ENCODE results near the gene ENTREP3. TPM values are rescaled to one million over a fixed set of nuclear protein-coding genes. Genes with fewer than 3 reads are reported as not detected.

Gene ENTREP3, protein sequence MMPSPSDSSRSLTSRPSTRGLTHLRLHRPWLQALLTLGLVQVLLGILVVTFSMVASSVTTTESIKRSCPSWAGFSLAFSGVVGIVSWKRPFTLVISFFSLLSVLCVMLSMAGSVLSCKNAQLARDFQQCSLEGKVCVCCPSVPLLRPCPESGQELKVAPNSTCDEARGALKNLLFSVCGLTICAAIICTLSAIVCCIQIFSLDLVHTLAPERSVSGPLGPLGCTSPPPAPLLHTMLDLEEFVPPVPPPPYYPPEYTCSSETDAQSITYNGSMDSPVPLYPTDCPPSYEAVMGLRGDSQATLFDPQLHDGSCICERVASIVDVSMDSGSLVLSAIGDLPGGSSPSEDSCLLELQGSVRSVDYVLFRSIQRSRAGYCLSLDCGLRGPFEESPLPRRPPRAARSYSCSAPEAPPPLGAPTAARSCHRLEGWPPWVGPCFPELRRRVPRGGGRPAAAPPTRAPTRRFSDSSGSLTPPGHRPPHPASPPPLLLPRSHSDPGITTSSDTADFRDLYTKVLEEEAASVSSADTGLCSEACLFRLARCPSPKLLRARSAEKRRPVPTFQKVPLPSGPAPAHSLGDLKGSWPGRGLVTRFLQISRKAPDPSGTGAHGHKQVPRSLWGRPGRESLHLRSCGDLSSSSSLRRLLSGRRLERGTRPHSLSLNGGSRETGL
- 10 to 100 TPM in 3 of 4 donors, 1 to 10 TPM in 1; 5.8 to 20.7 (median 15.4) TPM for total RNA-seq

DNA sequence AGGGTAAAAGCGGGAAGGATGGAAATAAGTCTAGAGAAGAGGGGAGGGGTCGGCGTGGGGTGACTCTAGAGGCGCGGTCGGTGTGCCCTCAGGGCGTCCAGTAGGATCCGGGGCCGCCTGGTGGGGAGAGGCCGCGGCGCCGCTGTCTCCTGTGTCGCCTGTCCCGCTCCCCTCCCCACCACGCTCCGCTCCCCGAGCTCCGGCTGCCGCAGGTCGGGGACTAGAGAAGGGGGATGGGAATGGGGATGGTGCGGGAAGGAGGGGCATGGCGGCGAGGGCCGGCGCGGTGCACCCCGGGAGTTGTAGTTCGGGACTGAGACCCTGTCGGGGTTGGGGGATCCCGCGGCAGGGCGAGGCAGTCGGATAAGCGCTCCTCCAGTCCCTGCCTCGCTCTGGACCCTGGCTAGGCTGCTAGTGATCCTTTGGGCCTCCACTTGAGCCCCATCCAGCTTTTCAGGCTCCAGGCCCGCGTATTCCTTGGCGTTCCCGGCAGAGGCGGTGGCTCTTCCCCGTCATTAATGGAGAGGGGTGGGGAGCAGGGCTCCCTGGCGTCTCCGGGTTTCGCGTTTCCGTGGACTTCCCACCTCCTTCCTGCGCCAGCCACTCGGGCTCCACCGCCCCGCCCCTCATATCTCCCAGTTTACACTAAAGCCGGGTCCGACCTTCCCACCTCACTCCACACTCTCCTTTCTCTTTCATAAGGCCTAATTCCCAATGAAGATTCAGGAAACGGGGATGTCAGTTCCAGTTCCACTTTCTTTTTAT lies at the start of gene ENTREP3:
TSS of gene ENTREP3 (minus strand) at position 241 of the 765 bp plus-strand sequence. CDS start 606 bp downstream, outside the sequence.
- Histone ChIP-seq H3K4me1 (peaks cover 4 to 24% (median 14%) of the 10 kb centered on the region in 4 donors), H3K36me3 (peaks cover 0 to 24% (median 0%) of the 10 kb centered on the region in 3 donors), H3K27ac (peak within 1 kb of the TSS; percentile 81 to 97 (median 89)), H3K4me3 (peak within 1 kb of the TSS; percentile 68 to 93 (median 83)), H3K9me3 (no peaks in the 10 kb centered on the region), H3K27me3 (no peaks in the 10 kb centered on the region)
- peak; percentile 24 to 57 for TF ChIP-seq POLR2A (IDR thresholded peaks at IDR 0.05)
- TF ChIP-seq, protein P1, sequence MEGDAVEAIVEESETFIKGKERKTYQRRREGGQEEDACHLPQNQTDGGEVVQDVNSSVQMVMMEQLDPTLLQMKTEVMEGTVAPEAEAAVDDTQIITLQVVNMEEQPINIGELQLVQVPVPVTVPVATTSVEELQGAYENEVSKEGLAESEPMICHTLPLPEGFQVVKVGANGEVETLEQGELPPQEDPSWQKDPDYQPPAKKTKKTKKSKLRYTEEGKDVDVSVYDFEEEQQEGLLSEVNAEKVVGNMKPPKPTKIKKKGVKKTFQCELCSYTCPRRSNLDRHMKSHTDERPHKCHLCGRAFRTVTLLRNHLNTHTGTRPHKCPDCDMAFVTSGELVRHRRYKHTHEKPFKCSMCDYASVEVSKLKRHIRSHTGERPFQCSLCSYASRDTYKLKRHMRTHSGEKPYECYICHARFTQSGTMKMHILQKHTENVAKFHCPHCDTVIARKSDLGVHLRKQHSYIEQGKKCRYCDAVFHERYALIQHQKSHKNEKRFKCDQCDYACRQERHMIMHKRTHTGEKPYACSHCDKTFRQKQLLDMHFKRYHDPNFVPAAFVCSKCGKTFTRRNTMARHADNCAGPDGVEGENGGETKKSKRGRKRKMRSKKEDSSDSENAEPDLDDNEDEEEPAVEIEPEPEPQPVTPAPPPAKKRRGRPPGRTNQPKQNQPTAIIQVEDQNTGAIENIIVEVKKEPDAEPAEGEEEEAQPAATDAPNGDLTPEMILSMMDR (IDR thresholded peaks at IDR 0.05): no peak
- peak; percentile 78 to 93 (median 91) for DNase-seq

DNA sequence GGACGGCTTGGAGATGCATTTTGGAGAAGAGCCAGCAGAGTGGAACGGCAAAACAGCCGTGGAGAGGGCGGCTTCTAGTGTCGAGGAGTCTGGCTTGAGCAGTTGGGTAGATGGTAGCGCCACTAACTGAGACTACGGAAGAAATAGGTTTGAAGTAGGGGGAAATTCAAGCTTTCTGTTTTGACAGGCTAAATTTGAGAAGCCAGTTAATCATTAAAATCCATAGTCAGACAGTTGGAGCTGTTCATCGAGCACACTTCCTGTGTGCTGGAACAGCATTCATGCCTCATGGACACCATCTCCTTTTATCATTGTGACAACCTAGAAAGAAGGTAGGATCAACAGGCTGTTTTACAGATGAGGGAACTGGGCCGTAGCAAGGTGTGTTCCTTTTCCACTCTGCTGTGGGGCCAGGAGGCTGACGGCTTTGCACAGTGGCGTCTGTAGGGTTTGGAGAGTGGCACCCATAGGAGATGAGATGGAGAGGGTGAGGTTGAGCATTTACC lies 49.3 kb upstream of the ENTREP3 start:
- Histone ChIP-seq H3K36me3 (no peaks in the 10 kb centered on the region), H3K4me3 (peak overlapping the region in 1 of 4 donors; percentile 28), H3K4me1 (peaks cover 0 to 6% (median 4%) of the 10 kb centered on the region in 4 donors), H3K27me3 (no peaks in the 10 kb centered on the region), H3K27ac (peak overlapping the region in 1 of 4 donors; percentile 26), H3K9me3 (no peaks in the 10 kb centered on the region)
- DNase-seq: no peak
- TF ChIP-seq, protein P1 (IDR thresholded peaks at IDR 0.05): no peak
- TF ChIP-seq POLR2A (IDR thresholded peaks at IDR 0.05): no peak

DNA sequence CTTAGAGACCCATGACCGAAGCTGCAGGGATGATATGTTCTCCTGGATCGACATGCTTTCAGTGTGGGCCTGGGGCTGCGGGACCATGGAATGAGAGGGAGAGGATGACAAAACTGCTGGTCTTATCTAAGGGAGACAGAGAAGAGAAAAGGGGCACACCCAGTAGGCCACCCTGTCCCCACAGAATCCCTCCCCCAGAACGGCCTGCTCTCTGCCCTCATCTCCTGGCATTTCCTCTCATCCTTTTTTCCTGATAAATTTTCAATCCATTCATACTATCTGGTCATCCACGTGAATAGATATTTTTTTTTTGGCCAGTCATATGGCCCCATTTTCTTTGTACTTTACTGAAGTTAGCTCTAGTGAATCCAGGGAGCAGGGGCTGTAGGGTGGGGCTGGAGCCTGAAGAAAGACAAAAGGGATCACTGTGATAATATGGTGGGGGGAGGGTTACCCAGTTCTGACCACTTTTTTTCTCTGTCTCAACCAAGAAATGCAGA lies 46.1 kb upstream of the ENTREP3 start, which contains the start of gene PKLR:
TSS of gene PKLR (minus strand) at position 97 of the 500 bp plus-strand sequence. CDS start at position 54, 43 bp downstream.
- Histone ChIP-seq H3K36me3 (no peaks in the 10 kb centered on the region), H3K4me1 (no peaks in the 10 kb centered on the region), H3K27me3 (no peaks in the 10 kb centered on the region), H3K27ac (peak within 1 kb of the TSS in 2 of 4 donors; percentile 43 to 75), H3K4me3 (peak within 1 kb of the TSS in 1 of 4 donors; percentile 20), H3K9me3 (no peaks in the 10 kb centered on the region)
- DNase-seq: no peak
- no peak for TF ChIP-seq POLR2A (IDR thresholded peaks at IDR 0.05)
- TF ChIP-seq, protein P1 (IDR thresholded peaks at IDR 0.05): no peak

DNA sequence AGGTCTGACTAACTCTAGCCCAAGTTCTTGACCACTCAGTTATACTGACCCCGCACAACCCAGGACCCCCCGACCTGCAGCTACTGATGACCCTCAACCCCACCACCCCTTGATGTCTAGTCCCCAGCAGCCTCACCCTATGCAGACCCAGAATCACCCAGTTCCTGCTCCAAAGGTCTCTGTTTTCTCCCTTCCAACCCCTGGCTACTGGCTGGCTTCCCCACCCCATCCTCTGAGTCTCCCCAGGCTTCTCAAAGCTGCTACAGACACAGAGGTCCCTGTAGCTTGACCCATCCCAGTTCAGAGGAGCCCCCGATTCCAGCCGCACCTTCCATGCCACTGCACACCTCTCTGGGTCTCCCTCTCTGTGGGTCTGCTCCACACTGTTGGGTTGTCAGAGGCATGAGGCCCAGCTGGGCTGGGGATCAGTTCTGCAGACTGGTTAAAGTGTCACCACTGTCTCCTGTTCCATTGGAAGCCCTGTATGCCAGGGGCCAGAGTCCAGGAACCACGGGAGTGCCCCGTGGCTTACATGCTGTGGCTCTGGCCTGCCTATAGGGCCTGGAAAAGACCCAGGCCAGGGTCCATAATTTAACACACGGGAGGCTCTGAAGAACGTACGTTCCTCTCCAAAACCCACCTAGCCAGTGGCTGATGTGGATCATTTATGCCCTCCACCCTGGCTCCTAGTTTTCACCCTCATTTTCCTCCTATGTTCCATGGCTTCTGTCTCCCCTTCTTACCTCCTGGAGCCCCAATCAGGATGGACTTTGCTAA lies 45.5 kb upstream of the ENTREP3 start:
- H3K4me1 ChIP-seq: no peaks in the 10 kb centered on the region
- peak in 2 of 3 donors; percentile 80 to 88 for DNase-seq
- no peaks in the 10 kb centered on the region for H3K36me3 ChIP-seq
- TF ChIP-seq POLR2A (IDR thresholded peaks at IDR 0.05): peak in 1 of 2 donors; percentile 79
- TF ChIP-seq, protein P1 (IDR thresholded peaks at IDR 0.05): peak in 3 of 6 experiments; percentile 26 to 50 (median 39)
- no peaks in the 10 kb centered on the region for H3K9me3 ChIP-seq
- H3K27ac ChIP-seq: peak overlapping the region in 2 of 4 donors; percentile 43 to 75
- no peaks in the 10 kb centered on the region for H3K27me3 ChIP-seq
- H3K4me3 ChIP-seq: peak overlapping the region in 1 of 4 donors; percentile 20
